ENCODE results near the gene CATSPERD.
"Not testable (repeated sequence)": the region's sequence is repeated elsewhere in the genome, so short reads cannot be mapped to it uniquely, and the experiment has no call there.

The CATSPERD gene

GRCh38 chr19:5684694-5685430, 35.6 kb upstream of the CATSPERD start:
- no peak for DNase-seq (ENCODE audit: low spot score)

GRCh38 chr19:5686326-5686646, 34.2 kb upstream of the CATSPERD start:
- DNase-seq (ENCODE audit: low spot score): no peak

- DNase-seq (ENCODE audit: low spot score): peak; percentile 97
These were observed 33.6 kb upstream of the CATSPERD start for GRCh38 chr19:5686647-5687359.

- DNase-seq (ENCODE audit: low spot score): no peak
These were observed 32.9 kb upstream of the CATSPERD start for GRCh38 chr19:5687360-5688198.

GRCh38 chr19:5688262-5688881, 32.1 kb upstream of the CATSPERD start:
- DNase-seq (ENCODE audit: low spot score): not testable (repeated sequence)

GRCh38 chr19:5690125-5690954, 30.1 kb upstream of the CATSPERD start, which contains the start of gene RPL36:
Gene RPL36 (plus strand): TSS chr19:5690295. CDS start chr19:5690508, 213 bp downstream.
- DNase-seq (ENCODE audit: low spot score): peak; percentile 100

- DNase-seq (ENCODE audit: low spot score): peak; percentile 80
These were observed 29.2 kb upstream of the CATSPERD start for GRCh38 chr19:5690955-5691821.

- DNase-seq (ENCODE audit: low spot score): no peak
These were observed 28.4 kb upstream of the CATSPERD start for GRCh38 chr19:5691822-5692722.

GRCh38 chr19:5692723-5693194, 27.7 kb upstream of the CATSPERD start:
- DNase-seq (ENCODE audit: low spot score): no peak

- no peak for DNase-seq (ENCODE audit: low spot score)
These were observed 27.0 kb upstream of the CATSPERD start for GRCh38 chr19:5693195-5694166.

GRCh38 chr19:5694167-5694955, 26.1 kb upstream of the CATSPERD start:
- no peak for DNase-seq (ENCODE audit: low spot score)

- peak; percentile 61 for DNase-seq (ENCODE audit: low spot score)
These were observed 25.3 kb upstream of the CATSPERD start for GRCh38 chr19:5694956-5695648.

GRCh38 chr19:5695649-5696195, 24.7 kb upstream of the CATSPERD start:
- no peak for DNase-seq (ENCODE audit: low spot score)

- no peak for DNase-seq (ENCODE audit: low spot score)
These were observed 24.0 kb upstream of the CATSPERD start for GRCh38 chr19:5696196-5697021.
